OCI-LY7 (cell line): ENCODE data around the gene CYTL1. TPM values are rescaled to one million over a fixed set of nuclear protein-coding genes. Genes with fewer than 3 reads are reported as not detected.

Experiments used
- BruUV-seq: library from RNA; stranded (reverse); fragments of 400-500 nt; replicated peaks from 2 replicates; lab custom pipeline; 2021; lab: Mats Ljungman, UMichigan
- CTCF ChIA-PET: fragments of 300-600 bp; sonication (Branson Sonifier 250); formaldehyde crosslinking; loops from one replicate; lab custom pipeline; 2022; ENCODE audit warnings: antibody characterized with exemption; ENCODE audit not compliant: unreplicated experiment; lab: Charles Lee
- POLR2A ChIA-PET: fragments of 300-600 bp; sonication (Branson Sonifier 250); formaldehyde crosslinking; loops from one replicate; lab custom pipeline; 2022; ENCODE audit warnings: antibody characterized with exemption; lab: Charles Lee
- DNase-seq: peaks from one replicate; pipeline ENCODE4 v3.0.0-alpha.2; 2015; ENCODE audit warnings: low spot score
- H2AFZ ChIP-seq: fragments of 200-600 bp; sonication (generic), shearing (Covaris generic); 2 replicates; pipeline ENCODE4 v1.6.1; 2014; ENCODE audit warnings: mild to moderate bottlenecking, antibody characterized with exemption, low read length, moderate library complexity
- H3K27ac ChIP-seq: fragments of 200-600 bp; sonication (generic); 2 replicates; pipeline ENCODE4 v1.5.1; 2014; ENCODE audit warnings: mixed run types, low read depth, mild to moderate bottlenecking, moderate library complexity, low read length, inconsistent platforms; ENCODE audit not compliant: poor library complexity, severe bottlenecking
- H3K36me3 ChIP-seq: fragments of 200-600 bp; sonication (generic); 2 replicates; pipeline ENCODE4 v1.6.1; 2014; ENCODE audit warnings: mild to moderate bottlenecking, antibody characterized with exemption, low read length, moderate library complexity, mixed read lengths; ENCODE audit not compliant: insufficient read depth
- H3K4me1 ChIP-seq: fragments of 200-600 bp; sonication (generic); 2 replicates; pipeline ENCODE4 v1.5.1; 2014; ENCODE audit warnings: mild to moderate bottlenecking, low read length; ENCODE audit not compliant: insufficient read depth, poor library complexity, severe bottlenecking
- H3K4me2 ChIP-seq: fragments of 200-600 bp; sonication (generic); 2 replicates; pipeline ENCODE4 v1.6.1; 2014; ENCODE audit warnings: mild to moderate bottlenecking, low read length
- H3K4me3 ChIP-seq: fragments of 200-600 bp; sonication (generic); 2 replicates; pipeline ENCODE4 v1.5.1; 2014; ENCODE audit warnings: mild to moderate bottlenecking, low read depth, low read length; ENCODE audit not compliant: poor library complexity, severe bottlenecking
- H3K79me2 ChIP-seq: fragments of 200-600 bp; sonication (generic); 2 replicates; pipeline ENCODE4 v1.6.1; 2016; ENCODE audit warnings: low read depth, mild to moderate bottlenecking, low read length, moderate library complexity, mixed read lengths; ENCODE audit not compliant: insufficient read depth
- H3K9me2 ChIP-seq: fragments of 200-600 bp; sonication (generic); 2 replicates; pipeline ENCODE4 v1.6.1; 2016; ENCODE audit warnings: mild to moderate bottlenecking, low read length, mixed read lengths; ENCODE audit not compliant: insufficient read depth
- H3K9me3 ChIP-seq: fragments of 200-600 bp; sonication (generic); 2 replicates; pipeline ENCODE4 v1.6.1; 2014; ENCODE audit warnings: mild to moderate bottlenecking, mixed run types, low read length, mixed read lengths
- H4K20me1 ChIP-seq: fragments of 200-600 bp; sonication (generic); 2 replicates; pipeline ENCODE4 v1.6.1; 2014; ENCODE audit warnings: mild to moderate bottlenecking, antibody characterized with exemption, low read length, moderate library complexity, mixed read lengths; ENCODE audit not compliant: insufficient read depth
- CTCF ChIP-seq: fragments of 200-600 bp; sonication (generic); conservative IDR thresholded peaks from 2 replicates; pipeline ENCODE4 v1.5.1; 2014; ENCODE audit warnings: mild to moderate bottlenecking, antibody characterized with exemption, low read length, moderate library complexity, mixed read lengths
- EZH2phosphoT487 ChIP-seq: fragments of 200-600 bp; sonication (generic); IDR thresholded peaks from 2 replicates; pipeline ENCODE4 v1.6.1; 2018; ENCODE audit warnings: low read depth, borderline replicate concordance, mild to moderate bottlenecking, mixed run types, antibody characterized with exemption, low read length, moderate library complexity, mixed read lengths
- intact Hi-C: fragments of 100-400 bp; cut with micrococcal nuclease; formaldehyde crosslinking; loops from one replicate; pipeline ENCODE4 v1.10.0; 2022; ENCODE audit not compliant: unreplicated experiment
- total RNA-seq, 2 experiments: library from RNA; depleted of rRNA in 1 of 2; stranded (reverse); fragments of >200 nt in 1 of 2; shearing (Covaris generic) in 1 of 2; gene quantifications; 2 replicates each; pipeline ENCODE4 v1.2.3, GENCODE V29; 2014 to 2022

Gene CYTL1
- total RNA-seq, 2 experiments from 2014 or later = not detected

- H3K36me3 ChIP-seq = no peaks in the 10 kb centered on the region
- TF ChIP-seq EZH2phosphoT487 = no peak
- no peak for TF ChIP-seq CTCF
- BruUV-seq = no TSS peak
- no peak overlapping the region for H3K4me3 ChIP-seq
- H3K9me2 ChIP-seq = no peaks in the 10 kb centered on the region
- H3K4me1 ChIP-seq = no peaks in the 10 kb centered on the region
- no peak overlapping the region for H2AFZ ChIP-seq
- no peaks in the 10 kb centered on the region for H3K9me3 ChIP-seq
- no peaks in the 10 kb centered on the region for H4K20me1 ChIP-seq
- POLR2A ChIA-PET = interaction anchor here (0.7 kb wide), 2 partner anchors 21 to 1975 kb away, joined by 3 to 4 read pairs; no protein-coding TSS in a partner anchor
- intact Hi-C loops = no loop called here
- H3K79me2 ChIP-seq = no peaks in the 10 kb centered on the region
- no peak for DNase-seq
- CTCF ChIA-PET = no interaction called here
- no peak overlapping the region for H3K27ac ChIP-seq
- H3K4me2 ChIP-seq = no peak overlapping the region
These were observed 24.3 kb upstream of the CYTL1 start for GRCh38 chr4:5043579-5043978.

GRCh38 chr4:5041699-5042098 is 22.4 kb upstream of the CYTL1 start:
- no peak for DNase-seq
- ChIA-PET CTCF (no interaction called here), POLR2A (no interaction called here)
- Histone ChIP-seq H3K4me2 (no peak overlapping the region), H3K27ac (no peak overlapping the region), H2AFZ (no peak overlapping the region), H3K9me3 (no peaks in the 10 kb centered on the region), H3K4me1 (no peaks in the 10 kb centered on the region), H3K9me2 (no peaks in the 10 kb centered on the region), H3K4me3 (no peak overlapping the region), H3K36me3 (no peaks in the 10 kb centered on the region), H4K20me1 (no peaks in the 10 kb centered on the region), H3K79me2 (no peaks in the 10 kb centered on the region)
- intact Hi-C loops = no loop called here
- no peak for TF ChIP-seq EZH2phosphoT487
- TF ChIP-seq CTCF = no peak
- BruUV-seq = no TSS peak

GRCh38 chr4:5040856-5041620 is 21.8 kb upstream of the CYTL1 start:
- no peaks in the 10 kb centered on the region for H3K9me3 ChIP-seq
- ChIA-PET CTCF (no interaction called here), POLR2A (no interaction called here)
- intact Hi-C loops = no loop called here
- no peak overlapping the region for H3K4me3 ChIP-seq
- peaks cover 4% of the 10 kb centered on the region for H3K4me1 ChIP-seq
- TF ChIP-seq CTCF (no peak), EZH2phosphoT487 (no peak)
- no peaks in the 10 kb centered on the region for H3K79me2 ChIP-seq
- BruUV-seq = no TSS peak
- H3K36me3 ChIP-seq = no peaks in the 10 kb centered on the region
- no peak overlapping the region for H2AFZ ChIP-seq
- DNase-seq = no peak
- no peak overlapping the region for H3K4me2 ChIP-seq
- no peaks in the 10 kb centered on the region for H3K9me2 ChIP-seq
- no peaks in the 10 kb centered on the region for H4K20me1 ChIP-seq
- no peak overlapping the region for H3K27ac ChIP-seq
